ENCODE data around the gene PLEKHG2. TPM values are rescaled to one million over a fixed set of nuclear protein-coding genes. Genes with fewer than 3 reads are reported as not detected.
"Not testable (repeated sequence)": the region's sequence is repeated elsewhere in the genome, so short reads cannot be mapped to it uniquely, and the experiment has no call there.

PLEKHG2 gene
- total RNA-seq, 1 experiment from 2014 or later, result 27.9 TPM

- Histone ChIP-seq H3K9me3 (replicated peaks) (no peaks in the 10 kb centered on the region), H3K36me3 (peaks cover 39% of the 10 kb centered on the region), H3K4me1 (peaks cover 4% of the 10 kb centered on the region; the same call in 1 of the 2 replicates), H3K27me3 (no peaks in the 10 kb centered on the region), H3K4me3 (no peak overlapping the region), H3K27ac (no peak overlapping the region)
- no peak for DNase-seq
Measured at GRCh38 chr19:39433480-39434079, 21.1 kb downstream of the PLEKHG2 start.

GRCh38 chr19:39434123-39435076 is 21.9 kb downstream of the PLEKHG2 start:
- Histone ChIP-seq H3K4me1 (no peaks in the 10 kb centered on the region), H3K27me3 (no peaks in the 10 kb centered on the region), H3K27ac (no peak overlapping the region; the same call in 1 of the 2 replicates), H3K36me3 (peaks cover 39% of the 10 kb centered on the region), H3K9me3 (replicated peaks) (no peaks in the 10 kb centered on the region), H3K4me3 (peak overlapping the region; percentile 85)
- no peak for DNase-seq

GRCh38 chr19:39435499-39436349 is 23.3 kb downstream of the PLEKHG2 start, which contains the start of gene RPS16:
Gene RPS16, minus strand, starts transcription at chr19:39435949. Its CDS starts 54 bp downstream, at chr19:39435895.
- Histone ChIP-seq H3K27me3 (no peaks in the 10 kb centered on the region), H3K4me1 (no peaks in the 10 kb centered on the region), H3K9me3 (replicated peaks) (no peaks in the 10 kb centered on the region), H3K36me3 (peaks cover 39% of the 10 kb centered on the region), H3K4me3 (peak within 1 kb of the TSS; percentile 85), H3K27ac (peak within 1 kb of the TSS; percentile 85)
- peak; percentile 100 for DNase-seq

- peak overlapping the region; percentile 85; the same call in 1 of the 2 replicates for H3K27ac ChIP-seq
- no peaks in the 10 kb centered on the region for H3K9me3 ChIP-seq (replicated peaks)
- H3K36me3 ChIP-seq, result peaks cover 39% of the 10 kb centered on the region
- no peaks in the 10 kb centered on the region for H3K4me1 ChIP-seq
- DNase-seq, result no peak
- H3K4me3 ChIP-seq, result peak overlapping the region; percentile 85
- no peaks in the 10 kb centered on the region for H3K27me3 ChIP-seq
Measured at GRCh38 chr19:39436350-39436716, 23.9 kb downstream of the PLEKHG2 start.

- H3K27ac ChIP-seq, result no peak overlapping the region
- H3K9me3 ChIP-seq (replicated peaks), result no peaks in the 10 kb centered on the region
- H3K27me3 ChIP-seq, result no peaks in the 10 kb centered on the region
- no peak overlapping the region for H3K4me3 ChIP-seq
- no peak for DNase-seq
- H3K36me3 ChIP-seq, result peaks cover 21% of the 10 kb centered on the region
- no peaks in the 10 kb centered on the region for H3K4me1 ChIP-seq
Measured at GRCh38 chr19:39438270-39438934, 25.9 kb downstream of the PLEKHG2 start.

GRCh38 chr19:39444598-39445195 is 32.2 kb downstream of the PLEKHG2 start:
- Histone ChIP-seq H3K27ac (peak overlapping the region; percentile 65), H3K27me3 (no peaks in the 10 kb centered on the region), H3K4me1 (peaks cover 6% of the 10 kb centered on the region), H3K4me3 (peak overlapping the region; percentile 81), H3K36me3 (no peaks in the 10 kb centered on the region; the same call in 1 of the 2 replicates), H3K9me3 (replicated peaks) (no peaks in the 10 kb centered on the region)
- DNase-seq, result no peak

- no peaks in the 10 kb centered on the region; the same call in 1 of the 2 replicates for H3K36me3 ChIP-seq
- peak within 1 kb of the TSS; percentile 81 for H3K4me3 ChIP-seq
- no peaks in the 10 kb centered on the region for H3K27me3 ChIP-seq
- H3K9me3 ChIP-seq (replicated peaks), result no peaks in the 10 kb centered on the region
- peak; percentile 99 for DNase-seq
- peaks cover 6% of the 10 kb centered on the region for H3K4me1 ChIP-seq
- peak within 1 kb of the TSS; percentile 65 for H3K27ac ChIP-seq
Measured at GRCh38 chr19:39445196-39446111, 33.0 kb downstream of the PLEKHG2 start, which contains the start of gene SUPT5H. Gene SUPT5H, plus strand, starts transcription at chr19:39445582. Its CDS starts 309 bp downstream, at chr19:39445891.

- Histone ChIP-seq H3K9me3 (replicated peaks) (no peaks in the 10 kb centered on the region), H3K4me3 (peak overlapping the region; percentile 81), H3K4me1 (peaks cover 6% of the 10 kb centered on the region), H3K27ac (no peak overlapping the region), H3K36me3 (peaks cover 5% of the 10 kb centered on the region), H3K27me3 (no peaks in the 10 kb centered on the region)
- DNase-seq, result peak in 1 of 2 experiments; percentile 64
Measured at GRCh38 chr19:39446365-39447084, 34.1 kb downstream of the PLEKHG2 start.

- Histone ChIP-seq H3K9me3 (replicated peaks) (no peaks in the 10 kb centered on the region), H3K27ac (no peak overlapping the region), H3K4me3 (no peak overlapping the region), H3K27me3 (no peaks in the 10 kb centered on the region), H3K36me3 (peaks cover 11% of the 10 kb centered on the region), H3K4me1 (peaks cover 6% of the 10 kb centered on the region)
- no peak for DNase-seq
Measured at GRCh38 chr19:39448271-39448670, 35.8 kb downstream of the PLEKHG2 start.

- no peak for DNase-seq
- H3K27me3 ChIP-seq, result no peaks in the 10 kb centered on the region
- H3K9me3 ChIP-seq (replicated peaks), result no peaks in the 10 kb centered on the region
- H3K4me1 ChIP-seq, result peaks cover 6% of the 10 kb centered on the region
- H3K36me3 ChIP-seq, result peaks cover 19% of the 10 kb centered on the region
- no peak overlapping the region for H3K27ac ChIP-seq
- no peak overlapping the region for H3K4me3 ChIP-seq
Measured at GRCh38 chr19:39449116-39449797, 36.8 kb downstream of the PLEKHG2 start.

GRCh38 chr19:39451257-39451656 is 38.8 kb downstream of the PLEKHG2 start:
- H3K27me3 ChIP-seq; DNase-seq; H3K27ac ChIP-seq; H3K9me3 ChIP-seq (replicated peaks); H3K4me3 ChIP-seq; H3K4me1 ChIP-seq: not testable (repeated sequence)
- H3K36me3 ChIP-seq, result peaks cover 21% of the 10 kb centered on the region

GRCh38 chr19:39463403-39463802 is 50.9 kb downstream of the PLEKHG2 start:
- no peaks in the 10 kb centered on the region for H3K27me3 ChIP-seq
- no peaks in the 10 kb centered on the region for H3K9me3 ChIP-seq (replicated peaks)
- no peak overlapping the region for H3K4me3 ChIP-seq
- no peak for DNase-seq
- no peaks in the 10 kb centered on the region for H3K4me1 ChIP-seq
- H3K36me3 ChIP-seq, result peaks cover 66% of the 10 kb centered on the region
- no peak overlapping the region for H3K27ac ChIP-seq

Data from SJCRH30 (cell line).